NB4 (cell line): ENCODE measurements around the gene PRSS2.
"Not testable (repeated sequence)": the region's sequence is repeated elsewhere in the genome, so short reads cannot be mapped to it uniquely, and the experiment has no call there.

ENCODE experiments used
- DNase-seq: peaks from one replicate; pipeline ENCODE4 v3.0.0; 2010; ENCODE audit warnings: low read depth
- H3K4me3 ChIP-seq: one replicate; pipeline ENCODE4 v1.5.1; 2011; ENCODE audit warnings: mild to moderate bottlenecking, low read depth, low read length, moderate library complexity
- CTCF ChIP-seq: IDR thresholded peaks from one replicate; pipeline ENCODE4 v1.5.1; 2012; ENCODE audit warnings: low read depth, low read length
- MAX ChIP-seq: IDR thresholded peaks from 2 replicates; pipeline ENCODE4 v1.6.1; 2011; ENCODE audit warnings: low read depth, low read length
- MYC ChIP-seq: IDR thresholded peaks from 2 replicates; pipeline ENCODE4 v1.6.1; 2011; ENCODE audit warnings: low read depth, low read length
- POLR2A ChIP-seq: IDR thresholded peaks from 2 replicates; pipeline ENCODE4 v1.6.1; 2011; ENCODE audit warnings: mild to moderate bottlenecking; ENCODE audit not compliant: insufficient read length; ENCODE audit errors: extremely low read depth

The PRSS2 gene

DNA sequence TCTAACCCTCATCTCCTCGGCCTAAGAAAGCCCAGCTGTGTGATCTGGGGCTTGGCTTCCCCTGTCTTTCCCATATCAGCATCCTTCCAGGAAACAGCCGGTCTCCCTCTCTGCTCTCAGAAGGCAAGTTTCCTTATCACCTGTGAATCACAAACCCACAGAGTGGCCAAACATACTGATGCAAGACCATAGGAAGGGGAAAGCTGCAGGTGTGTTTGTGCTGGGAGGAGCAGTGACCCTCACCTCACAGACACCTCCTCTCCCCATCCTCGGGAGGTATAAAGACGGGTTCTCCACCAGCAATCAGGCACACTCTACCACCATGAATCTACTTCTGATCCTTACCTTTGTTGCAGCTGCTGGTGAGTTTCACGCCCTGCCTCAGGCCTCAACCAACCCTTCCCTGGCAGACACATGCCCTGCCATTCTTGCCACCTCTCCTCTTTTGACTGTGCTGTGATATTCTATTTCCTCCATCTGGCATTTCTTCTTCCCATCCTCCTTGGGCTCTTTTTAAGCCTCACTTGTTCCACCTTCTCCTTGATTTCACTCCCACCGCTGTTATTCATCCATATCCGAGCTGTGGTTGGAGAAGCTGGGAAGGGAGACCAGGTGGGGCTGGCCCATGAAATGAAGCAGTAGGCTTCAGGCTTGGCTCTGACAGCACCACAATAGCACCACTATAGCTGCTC lies at the start of gene PRSS2:
PRSS2 (plus strand) TSS at position 310 of the 692 bp plus-strand sequence; CDS start at position 323, 13 bp downstream.
- no peak for DNase-seq
- TF ChIP-seq MAX (no peak), CTCF (no peak), POLR2A (no peak), MYC (no peak)
- H3K4me3 ChIP-seq: no peak within 1 kb of the TSS

GRCh38 chr7:142720986-142721385 lies 49.8 kb upstream of the PRSS2 start:
- no peak for DNase-seq
- H3K4me3 ChIP-seq: no peak overlapping the region
- TF ChIP-seq MYC (no peak), CTCF (no peak), MAX (no peak), POLR2A (no peak)

- TF ChIP-seq MAX: no peak
- no peak for TF ChIP-seq CTCF
- no peak for TF ChIP-seq MYC
- TF ChIP-seq POLR2A: no peak
- H3K4me3 ChIP-seq: no peak overlapping the region
- no peak for DNase-seq
Measured at GRCh38 chr7:142722248-142722794, 48.4 kb upstream of the PRSS2 start.

DNA sequence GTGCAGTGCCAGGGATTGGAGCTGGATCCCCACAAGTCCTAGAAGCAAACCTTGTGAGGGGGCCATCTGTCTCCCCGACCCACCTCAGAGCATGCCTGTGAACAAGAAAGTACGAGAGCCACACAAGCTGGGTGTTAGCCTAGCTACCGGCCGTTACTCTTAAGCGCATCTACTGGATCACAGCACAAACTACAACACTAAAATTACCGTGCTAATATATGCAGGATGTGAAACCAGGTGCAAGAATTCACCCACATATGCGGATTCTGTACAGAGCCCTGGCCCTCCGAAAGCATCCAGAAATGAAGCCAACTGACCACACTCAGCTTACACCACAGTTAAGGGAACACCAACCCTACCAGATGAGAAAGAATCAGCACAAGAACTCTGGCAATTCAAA lies 37.5 kb upstream of the PRSS2 start:
- DNase-seq: no peak
- H3K4me3 ChIP-seq: no peak overlapping the region

GRCh38 chr7:142739923-142740492 lies 30.8 kb upstream of the PRSS2 start:
- TF ChIP-seq MYC: no peak
- TF ChIP-seq MAX: no peak
- TF ChIP-seq POLR2A: no peak
- DNase-seq: no peak
- no peak overlapping the region for H3K4me3 ChIP-seq

More for the DNA sequence above, 37.5 kb upstream of the PRSS2 start:
- TF ChIP-seq CTCF: no peak
- TF ChIP-seq MAX: no peak
- TF ChIP-seq POLR2A: no peak
- no peak for TF ChIP-seq MYC

- no peak for TF ChIP-seq MYC
- TF ChIP-seq CTCF: no peak
- no peak for TF ChIP-seq MAX
- no peak for TF ChIP-seq POLR2A
- no peak overlapping the region for H3K4me3 ChIP-seq
- no peak for DNase-seq
Measured at GRCh38 chr7:142740786-142741185, 30.0 kb upstream of the PRSS2 start.

DNA sequence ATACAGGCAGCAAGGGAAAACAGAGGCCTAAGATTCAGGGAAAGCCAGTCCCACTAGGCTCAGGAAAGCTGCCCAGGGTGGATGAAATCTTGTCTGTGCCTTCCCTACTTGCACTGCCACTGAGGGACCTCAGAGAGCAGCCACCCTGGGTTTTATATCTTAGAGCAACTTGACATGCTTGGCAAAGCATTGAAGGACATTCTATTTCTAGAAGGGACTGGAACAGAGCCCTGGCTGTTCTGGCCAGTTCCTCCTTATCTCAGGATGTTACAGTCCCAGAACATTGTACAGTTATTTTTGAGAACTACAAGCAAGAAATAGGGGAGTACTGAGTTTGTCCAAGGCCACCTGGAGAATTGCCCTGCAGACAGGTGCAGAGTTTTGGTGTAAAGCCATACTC lies 28.8 kb upstream of the PRSS2 start:
- H3K4me3 ChIP-seq, DNase-seq: not testable (repeated sequence)
